Measurements from ENCODE around the gene LRP1-AS.

LRP1-AS gene

GRCh38 chr12:57180321-57180989 is 33.0 kb upstream of the LRP1-AS start:
- no peak for TF ChIP-seq CTCF (IDR thresholded peaks at IDR 0.05; ENCODE audit: borderline replicate concordance, insufficient read depth, low read depth, low read length)
- H3K4me3 ChIP-seq (ENCODE audit: low read depth, low read length) = no peak overlapping the region

- no peak overlapping the region for H3K4me3 ChIP-seq (ENCODE audit: low read depth, low read length)
- no peak for TF ChIP-seq CTCF (IDR thresholded peaks at IDR 0.05; ENCODE audit: borderline replicate concordance, insufficient read depth, low read depth, low read length)
Measured at GRCh38 chr12:57179331-57180086, 32.1 kb upstream of the LRP1-AS start.

- H3K4me3 ChIP-seq (ENCODE audit: low read depth, low read length) = no peak overlapping the region
- TF ChIP-seq CTCF (IDR thresholded peaks at IDR 0.05; ENCODE audit: borderline replicate concordance, insufficient read depth, low read depth, low read length) = no peak
Measured at GRCh38 chr12:57178213-57178612, 30.8 kb upstream of the LRP1-AS start.

GRCh38 chr12:57177354-57177753 is 29.9 kb upstream of the LRP1-AS start:
- TF ChIP-seq CTCF (IDR thresholded peaks at IDR 0.05; ENCODE audit: borderline replicate concordance, insufficient read depth, low read depth, low read length) = no peak
- H3K4me3 ChIP-seq (ENCODE audit: low read depth, low read length) = no peak overlapping the region

- no peak overlapping the region for H3K4me3 ChIP-seq (ENCODE audit: low read depth, low read length)
- no peak for TF ChIP-seq CTCF (IDR thresholded peaks at IDR 0.05; ENCODE audit: borderline replicate concordance, insufficient read depth, low read depth, low read length)
Measured at GRCh38 chr12:57176846-57177245, 29.4 kb upstream of the LRP1-AS start.

GRCh38 chr12:57176139-57176477 is 28.7 kb upstream of the LRP1-AS start:
- no peak for TF ChIP-seq CTCF (IDR thresholded peaks at IDR 0.05; ENCODE audit: borderline replicate concordance, insufficient read depth, low read depth, low read length)
- H3K4me3 ChIP-seq (ENCODE audit: low read depth, low read length) = no peak overlapping the region
